NCI-H1048 (cell line): ENCODE data around the gene ATM.
"Not testable (repeated sequence)": the region's sequence is repeated elsewhere in the genome, so short reads cannot be mapped to it uniquely, and the experiment has no call there.

Source experiments
- DNase-seq: peaks from one replicate; lab custom pipeline; 2025; lab: John Stamatoyannopoulos, UW

The ATM gene

GRCh38 chr11:108286956-108287355, 64.1 kb downstream of the ATM start:
- DNase-seq, result no peak

GRCh38 chr11:108289066-108289465, 66.2 kb downstream of the ATM start:
- DNase-seq, result not testable (repeated sequence)

GRCh38 chr11:108289699-108290098, 66.8 kb downstream of the ATM start:
- DNase-seq, result no peak

- DNase-seq, result no peak
These were observed 70.4 kb downstream of the ATM start for GRCh38 chr11:108293229-108293628.

GRCh38 chr11:108302121-108302785, 79.4 kb downstream of the ATM start:
- DNase-seq, result no peak

GRCh38 chr11:108307751-108308150, 84.9 kb downstream of the ATM start:
- no peak for DNase-seq

GRCh38 chr11:108313444-108313843, 90.6 kb downstream of the ATM start:
- DNase-seq, result no peak

GRCh38 chr11:108316061-108316460, 93.2 kb downstream of the ATM start:
- no peak for DNase-seq

GRCh38 chr11:108319541-108320145, 96.8 kb downstream of the ATM start:
- DNase-seq, result no peak

- no peak for DNase-seq
These were observed 99.8 kb downstream of the ATM start for GRCh38 chr11:108322666-108323065.

GRCh38 chr11:108324587-108324986, 101.7 kb downstream of the ATM start:
- DNase-seq, result no peak

- no peak for DNase-seq
These were observed 110.6 kb downstream of the ATM start for GRCh38 chr11:108333403-108333899.

- DNase-seq, result no peak
These were observed 115.9 kb downstream of the ATM start for GRCh38 chr11:108338750-108339149.

- no peak for DNase-seq
These were observed 118.1 kb downstream of the ATM start for GRCh38 chr11:108340973-108341372.

GRCh38 chr11:108341654-108342053, 118.8 kb downstream of the ATM start:
- no peak for DNase-seq

GRCh38 chr11:108343714-108344113, 120.8 kb downstream of the ATM start:
- no peak for DNase-seq

- DNase-seq, result no peak
These were observed 122.9 kb downstream of the ATM start for GRCh38 chr11:108345767-108346166.

- no peak for DNase-seq
These were observed 123.6 kb downstream of the ATM start for GRCh38 chr11:108346451-108346850.

- DNase-seq, result no peak
These were observed 128.6 kb downstream of the ATM start for GRCh38 chr11:108351468-108351867.

GRCh38 chr11:108364159-108364558, 141.3 kb downstream of the ATM start:
- DNase-seq, result no peak

- no peak for DNase-seq
These were observed 145.3 kb downstream of the ATM start for GRCh38 chr11:108368134-108368533.

GRCh38 chr11:108369064-108369463, 146.2 kb downstream of the ATM start:
- DNase-seq, result no peak

- no peak for DNase-seq
These were observed 147.4 kb downstream of the ATM start for GRCh38 chr11:108370315-108370714.

- DNase-seq, result no peak
These were observed 148.1 kb downstream of the ATM start for GRCh38 chr11:108370990-108371389.
